Measurements from ENCODE around the gene NYAP1.

The NYAP1 gene

GRCh38 chr7:100457033-100457432 is 26.7 kb upstream of the NYAP1 start:
- no peak for DNase-seq (ENCODE audit: low read depth in 2 of 2)

GRCh38 chr7:100464210-100464660 is 19.5 kb upstream of the NYAP1 start, which contains the start of gene SPACDR:
TSS of gene SPACDR (minus strand) at chr7:100464260. CDS start at chr7:100464025, 235 bp downstream.
- no peak for DNase-seq (ENCODE audit: low read depth in 2 of 2)

GRCh38 chr7:100464791-100465190 is 18.9 kb upstream of the NYAP1 start:
- DNase-seq (ENCODE audit: low read depth in 2 of 2) = no peak

GRCh38 chr7:100465299-100465698 is 18.4 kb upstream of the NYAP1 start:
- no peak for DNase-seq (ENCODE audit: low read depth in 2 of 2)

- DNase-seq (ENCODE audit: low read depth in 2 of 2) = no peak
Measured at GRCh38 chr7:100465702-100466311, 17.9 kb upstream of the NYAP1 start.

- DNase-seq (ENCODE audit: low read depth in 2 of 2) = no peak
Measured at GRCh38 chr7:100466653-100467605, 16.8 kb upstream of the NYAP1 start.

- no peak for DNase-seq (ENCODE audit: low read depth in 2 of 2)
Measured at GRCh38 chr7:100467638-100468373, 15.9 kb upstream of the NYAP1 start.

- peak; percentile 54 to 57 for DNase-seq (ENCODE audit: low read depth in 2 of 2)
Measured at GRCh38 chr7:100469227-100470044, 14.3 kb upstream of the NYAP1 start.

- no peak for DNase-seq (ENCODE audit: low read depth in 2 of 2)
Measured at GRCh38 chr7:100471021-100471420, 12.7 kb upstream of the NYAP1 start.

- no peak for DNase-seq (ENCODE audit: low read depth in 2 of 2)
Measured at GRCh38 chr7:100472121-100472851, 11.4 kb upstream of the NYAP1 start.

- no peak for DNase-seq (ENCODE audit: low read depth in 2 of 2)
Measured at GRCh38 chr7:100472854-100473499, 10.8 kb upstream of the NYAP1 start.

- no peak for DNase-seq (ENCODE audit: low read depth in 2 of 2)
Measured at GRCh38 chr7:100475549-100475948, 8.2 kb upstream of the NYAP1 start.

- DNase-seq (ENCODE audit: low read depth in 2 of 2) = no peak
Measured at GRCh38 chr7:100476101-100476780, 7.5 kb upstream of the NYAP1 start.

- no peak for DNase-seq (ENCODE audit: low read depth in 2 of 2)
Measured at GRCh38 chr7:100476903-100477870, 6.5 kb upstream of the NYAP1 start.

- DNase-seq (ENCODE audit: low read depth in 2 of 2) = no peak
Measured at GRCh38 chr7:100477871-100478267, 5.9 kb upstream of the NYAP1 start.

GRCh38 chr7:100478958-100479660 is 4.6 kb upstream of the NYAP1 start, which contains the start of gene TSC22D4:
TSS of gene TSC22D4 (minus strand) at chr7:100479214. CDS start at chr7:100478038, 1,176 bp downstream.
- peak; percentile 77 to 82 for DNase-seq (ENCODE audit: low read depth in 2 of 2)

GRCh38 chr7:100481466-100481865 is 2.3 kb upstream of the NYAP1 start:
- DNase-seq (ENCODE audit: low read depth in 2 of 2) = no peak

- DNase-seq (ENCODE audit: low read depth in 2 of 2) = no peak
Measured at GRCh38 chr7:100482728-100483089, 1.0 kb upstream of the NYAP1 start.
